ENCODE results near the gene FANCI.

FANCI gene

GRCh38 chr15:89333011-89333860, 89.5 kb downstream of the FANCI start:
- DNase-seq (ENCODE audit: low spot score): no peak

DNA sequence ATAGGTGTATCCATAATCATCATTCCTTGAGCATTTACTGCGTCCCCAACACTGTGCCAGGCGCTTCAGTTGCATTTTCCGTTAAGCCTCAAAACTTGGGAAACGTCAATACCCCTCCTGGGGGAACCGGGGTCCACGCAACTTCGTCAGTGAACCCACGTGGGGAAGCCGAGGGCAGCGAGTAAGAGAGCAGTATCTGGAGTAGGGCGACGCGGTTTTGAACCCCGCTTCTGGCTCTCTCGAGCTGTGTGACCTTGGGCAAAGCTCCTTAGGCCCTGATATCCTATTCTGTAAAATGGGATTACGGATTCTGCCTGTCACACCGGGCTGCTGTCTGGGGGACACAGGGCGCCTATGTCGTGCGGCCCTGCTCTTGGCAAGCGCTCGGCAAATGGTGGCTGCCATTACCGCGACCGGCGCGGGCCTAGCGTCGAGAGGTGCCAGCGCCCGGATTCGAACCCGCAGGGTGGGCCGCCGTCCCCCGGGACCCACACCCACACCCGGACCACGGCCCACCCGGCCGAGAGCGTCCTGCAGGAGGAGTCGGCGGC, 90.3 kb downstream of the FANCI start:
- DNase-seq (ENCODE audit: low spot score): peak; percentile 66

GRCh38 chr15:89334510-89335297, 90.9 kb downstream of the FANCI start, which contains the start of gene POLG:
Gene POLG (minus strand): TSS chr15:89334824. CDS start chr15:89333754, 1,070 bp downstream.
- peak; percentile 99 for DNase-seq (ENCODE audit: low spot score)

GRCh38 chr15:89335298-89336041, 91.7 kb downstream of the FANCI start:
- no peak for DNase-seq (ENCODE audit: low spot score)

GRCh38 chr15:89338036-89338435, 94.3 kb downstream of the FANCI start:
- DNase-seq (ENCODE audit: low spot score): no peak

DNA sequence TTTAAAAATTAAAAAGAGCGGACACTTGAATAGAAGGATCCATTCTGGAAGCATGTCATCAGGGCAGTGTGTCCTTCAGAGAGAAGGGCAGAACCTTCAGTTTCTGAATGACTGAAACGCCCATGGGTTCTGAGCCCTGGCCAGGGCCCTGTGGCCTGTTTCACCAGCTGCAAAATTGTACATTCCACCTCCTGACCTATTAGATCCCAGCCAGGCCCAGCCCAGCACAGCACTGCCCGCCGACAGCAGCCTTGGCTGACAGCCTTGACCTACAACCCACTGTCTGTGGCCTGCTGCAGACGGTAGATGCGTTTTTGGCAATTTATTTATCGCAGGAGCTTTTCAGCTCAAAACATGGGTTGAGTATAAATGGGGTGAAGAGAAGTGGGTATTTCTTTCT, 96.8 kb downstream of the FANCI start:
- no peak for DNase-seq (ENCODE audit: low spot score)

GRCh38 chr15:89341316-89342005, 97.7 kb downstream of the FANCI start:
- peak; percentile 84 for DNase-seq (ENCODE audit: low spot score)

- no peak for DNase-seq (ENCODE audit: low spot score)
Observed at GRCh38 chr15:89342840-89343239, 99.1 kb downstream of the FANCI start.

GRCh38 chr15:89345248-89345647, 101.5 kb downstream of the FANCI start:
- no peak for DNase-seq (ENCODE audit: low spot score)

- no peak for DNase-seq (ENCODE audit: low spot score)
Observed at GRCh38 chr15:89346516-89347231, 102.9 kb downstream of the FANCI start.

GRCh38 chr15:89349206-89349558, 105.4 kb downstream of the FANCI start:
- no peak for DNase-seq (ENCODE audit: low spot score)

- DNase-seq (ENCODE audit: low spot score): no peak
Observed at GRCh38 chr15:89352476-89352875, 108.7 kb downstream of the FANCI start.

- no peak for DNase-seq (ENCODE audit: low spot score)
Observed at GRCh38 chr15:89353991-89354390, 110.2 kb downstream of the FANCI start.

- DNase-seq (ENCODE audit: low spot score): peak; percentile 70
Observed at GRCh38 chr15:89356634-89357298, 113.0 kb downstream of the FANCI start.

GRCh38 chr15:89358435-89358754, 114.6 kb downstream of the FANCI start:
- no peak for DNase-seq (ENCODE audit: low spot score)

DNA sequence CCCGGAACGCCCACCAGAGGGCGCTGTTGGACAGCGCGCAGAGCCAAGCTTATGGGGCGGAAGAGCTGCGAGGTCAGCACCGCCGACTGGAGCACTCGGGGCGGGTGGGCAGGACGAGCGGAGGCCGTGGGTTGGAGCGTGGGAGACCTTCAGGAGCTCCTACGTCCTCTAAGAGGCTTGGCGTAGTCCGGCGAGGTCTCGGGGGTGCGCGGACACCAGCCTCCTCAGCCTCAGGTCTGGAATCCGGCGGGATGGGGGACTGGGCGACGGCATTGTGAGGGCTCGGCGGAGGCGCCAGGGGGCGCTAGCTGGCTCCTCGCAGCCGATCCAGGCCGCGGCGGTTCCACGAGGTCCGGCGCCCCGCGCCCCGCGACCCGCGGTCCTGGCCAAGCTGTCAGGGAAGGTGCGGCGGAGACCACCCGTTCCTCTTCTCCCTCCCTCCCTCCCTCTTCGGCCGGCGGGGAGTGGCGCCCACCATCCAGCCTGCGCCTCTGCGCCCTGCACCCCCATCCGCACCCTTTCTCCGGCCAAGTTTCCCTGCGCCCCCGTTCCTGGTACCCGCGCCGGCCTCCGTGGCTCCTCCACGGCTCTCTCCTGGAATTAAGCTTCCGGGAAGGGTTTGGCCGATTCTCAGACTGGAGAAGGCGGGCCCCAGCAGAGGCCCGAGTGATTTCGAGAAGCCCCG, 115.1 kb downstream of the FANCI start:
- peak; percentile 73 for DNase-seq (ENCODE audit: low spot score)

DNA sequence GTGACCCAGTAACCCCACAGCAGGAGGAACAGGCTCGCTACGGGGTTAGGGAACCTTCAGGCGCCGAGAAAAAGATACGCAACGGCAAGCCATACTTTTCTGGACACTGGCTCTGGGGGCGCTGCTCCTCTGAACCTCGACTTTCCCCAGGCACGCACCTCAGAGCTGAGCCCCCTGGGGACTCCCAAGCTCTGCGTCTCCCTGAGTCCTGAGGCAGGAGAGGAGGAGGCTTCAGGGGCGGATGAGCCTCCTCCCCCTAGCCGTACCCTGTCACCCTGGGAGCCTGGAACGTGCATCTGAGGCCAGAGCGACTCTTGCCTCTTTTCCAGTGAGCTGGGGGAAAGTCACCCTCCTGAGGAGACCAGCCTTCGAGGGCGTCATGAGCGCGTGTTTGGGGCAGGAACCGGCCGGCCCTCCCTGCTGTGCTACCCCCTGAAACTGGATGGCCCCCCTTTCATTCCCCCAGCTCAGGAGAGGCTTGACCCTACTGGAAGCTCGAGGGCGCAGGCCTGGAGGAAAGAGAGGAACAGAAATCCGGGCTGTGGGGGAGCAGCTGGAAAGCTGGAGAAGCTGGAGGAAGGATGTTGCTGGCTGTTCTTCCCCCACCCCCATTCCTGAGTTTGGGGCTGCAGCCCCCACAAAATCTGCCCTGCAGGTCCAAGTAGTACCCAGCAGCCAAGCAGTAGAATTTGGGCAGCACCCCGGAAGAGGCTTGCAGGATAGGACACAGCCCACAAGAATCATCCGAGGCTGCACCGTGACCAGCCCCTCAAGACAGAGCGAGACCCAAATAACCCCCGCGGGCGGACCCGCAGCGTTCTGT, 115.9 kb downstream of the FANCI start:
- DNase-seq (ENCODE audit: low spot score): no peak

DNA sequence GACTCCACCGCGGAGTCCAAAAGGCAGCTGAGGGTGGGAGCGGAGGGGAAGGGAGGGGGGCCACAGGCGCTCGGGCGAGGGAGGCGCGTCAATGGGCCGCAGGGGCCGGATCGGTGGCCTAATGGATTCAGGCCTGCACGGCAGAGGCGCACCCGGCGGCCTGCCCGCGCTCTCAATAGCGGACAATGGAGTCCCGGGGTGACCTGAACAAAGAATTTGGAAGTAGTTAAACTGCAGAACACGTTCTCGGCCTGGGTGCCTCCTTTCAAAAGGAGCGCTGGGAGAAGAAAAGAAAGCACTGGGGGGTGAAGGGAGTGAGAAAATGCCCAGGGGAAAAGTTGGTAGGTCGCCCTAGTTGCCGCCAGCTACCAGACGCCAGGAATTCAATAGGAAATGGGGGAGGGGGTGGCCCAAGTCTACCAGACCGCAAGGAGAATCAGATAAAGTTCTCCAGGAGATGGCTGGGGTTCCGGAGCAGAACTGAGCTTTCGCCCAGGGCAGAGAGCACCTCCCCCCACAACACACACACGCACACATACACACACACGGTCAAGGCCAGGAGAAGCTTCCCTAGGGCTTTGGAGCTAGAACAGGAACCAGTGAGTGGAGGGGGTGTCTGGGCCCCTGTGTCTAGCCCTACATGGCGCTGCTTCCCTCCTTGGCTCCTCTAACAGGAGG, 116.7 kb downstream of the FANCI start:
- DNase-seq (ENCODE audit: low spot score): no peak

Measured in kidney tubule cell (primary cell).